NCI-H510A (cell line): ENCODE measurements around the gene LRRC7.

Source experiments
- DNase-seq: peaks from one replicate; lab custom pipeline; 2025; lab: John Stamatoyannopoulos, UW

Gene LRRC7

GRCh38 chr1:70093250-70093975 lies 525.7 kb downstream of the LRRC7 start:
- no peak for DNase-seq

DNA sequence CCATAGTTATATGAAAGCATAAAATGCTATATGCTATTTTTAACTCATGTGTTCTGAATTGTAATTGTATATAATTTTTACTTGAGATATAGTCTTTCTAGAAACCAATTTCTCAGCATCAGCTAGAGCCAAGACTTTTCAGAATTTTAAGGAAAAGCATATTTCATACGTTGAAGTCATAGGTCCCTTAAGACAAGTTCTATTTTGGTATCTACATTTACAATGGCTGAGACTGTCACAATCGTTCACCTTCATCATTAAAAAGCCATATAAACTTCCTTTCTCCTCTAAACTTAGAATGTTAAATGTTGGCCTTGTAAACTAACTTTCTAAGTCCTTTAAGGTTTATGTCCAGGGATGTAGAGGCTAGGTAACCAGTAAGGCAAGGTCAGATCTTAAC lies 533.5 kb downstream of the LRRC7 start:
- DNase-seq: no peak

- DNase-seq: no peak
Observed at GRCh38 chr1:70101774-70102173, 534.1 kb downstream of the LRRC7 start.

GRCh38 chr1:70103770-70104169 lies 536.0 kb downstream of the LRRC7 start:
- no peak for DNase-seq

DNA sequence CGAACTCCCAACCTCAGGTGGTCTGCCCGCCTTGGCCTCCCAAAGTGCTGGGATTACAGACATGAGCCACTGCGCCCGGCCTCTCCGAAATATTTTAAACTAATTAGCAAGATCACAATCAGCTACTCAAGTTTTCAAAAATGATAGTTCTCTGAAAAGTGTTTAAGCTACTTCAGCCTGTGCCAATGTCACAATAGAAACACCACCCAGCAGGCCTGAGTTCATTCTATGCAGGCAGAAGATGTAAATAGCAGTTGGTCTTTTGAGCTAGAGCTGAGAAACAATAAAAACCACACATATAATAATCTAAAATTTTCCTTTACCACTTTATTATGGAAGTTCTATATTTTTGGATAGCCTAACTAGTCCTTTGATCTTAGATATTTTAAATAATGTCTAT lies 541.5 kb downstream of the LRRC7 start:
- DNase-seq: no peak

GRCh38 chr1:70112838-70113237 lies 545.1 kb downstream of the LRRC7 start:
- DNase-seq: no peak

- DNase-seq: no peak
Observed at GRCh38 chr1:70115315-70115714, 547.6 kb downstream of the LRRC7 start.

- DNase-seq: no peak
Observed at GRCh38 chr1:70117046-70117445, 549.3 kb downstream of the LRRC7 start.

DNA sequence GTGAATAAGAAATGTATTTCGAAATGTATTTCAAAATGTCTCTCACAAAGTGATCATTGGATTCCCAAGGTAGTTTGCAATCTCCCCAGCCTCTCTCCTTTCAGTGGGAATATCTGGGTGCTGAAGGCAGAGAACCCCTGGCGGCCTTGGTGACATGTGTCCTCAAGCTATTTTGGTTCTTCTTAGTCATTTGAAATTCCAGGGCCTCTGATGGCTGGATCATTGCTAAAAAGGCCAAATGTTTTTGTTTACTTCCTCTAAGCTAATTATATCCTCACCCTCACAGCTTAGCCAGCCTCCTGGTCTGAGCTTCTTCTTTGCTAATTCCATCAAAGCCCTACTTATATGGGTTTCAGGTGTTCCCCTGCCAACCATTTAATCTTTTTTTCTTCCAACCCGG lies 566.4 kb downstream of the LRRC7 start:
- DNase-seq: no peak

DNA sequence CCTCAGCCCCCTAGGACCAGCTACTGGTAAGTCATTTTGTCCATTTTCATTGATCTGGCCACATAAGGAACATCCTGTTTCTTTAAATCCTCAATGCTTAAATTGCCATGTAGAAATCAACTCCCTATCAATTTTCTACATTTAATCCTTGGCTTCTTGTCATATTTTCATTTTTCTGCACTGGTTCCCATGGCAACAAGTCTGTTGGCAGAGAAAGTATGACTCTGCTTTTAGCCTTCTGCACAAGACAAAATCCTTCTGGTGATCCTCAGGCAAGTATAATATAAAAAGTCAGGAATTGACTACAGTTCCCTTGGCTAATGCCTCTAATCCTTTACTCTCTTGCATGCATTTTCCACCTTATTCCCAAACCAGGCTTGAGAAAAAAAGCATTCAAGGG lies 572.6 kb downstream of the LRRC7 start:
- no peak for DNase-seq

DNA sequence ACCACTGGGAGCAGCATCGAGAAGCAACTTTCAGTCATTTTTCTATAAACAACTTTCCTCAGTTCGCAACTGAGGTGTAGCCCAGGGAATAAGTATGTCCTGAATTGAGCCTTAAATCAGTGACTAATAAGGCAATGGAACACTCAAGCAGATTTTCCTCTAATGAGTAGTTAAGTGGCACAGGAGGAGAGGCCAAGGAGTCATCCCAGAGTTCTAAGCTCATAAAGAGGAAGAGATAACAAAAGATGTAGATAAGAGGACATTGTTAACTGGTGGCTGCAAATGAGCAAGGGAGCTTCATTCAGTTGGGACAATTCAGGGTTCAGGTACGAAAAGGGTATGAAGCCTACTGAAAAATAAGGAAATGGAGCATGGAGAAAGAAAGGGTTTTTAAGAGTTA lies 573.2 kb downstream of the LRRC7 start:
- DNase-seq: no peak

GRCh38 chr1:70142075-70142474 lies 574.4 kb downstream of the LRRC7 start:
- no peak for DNase-seq

DNA sequence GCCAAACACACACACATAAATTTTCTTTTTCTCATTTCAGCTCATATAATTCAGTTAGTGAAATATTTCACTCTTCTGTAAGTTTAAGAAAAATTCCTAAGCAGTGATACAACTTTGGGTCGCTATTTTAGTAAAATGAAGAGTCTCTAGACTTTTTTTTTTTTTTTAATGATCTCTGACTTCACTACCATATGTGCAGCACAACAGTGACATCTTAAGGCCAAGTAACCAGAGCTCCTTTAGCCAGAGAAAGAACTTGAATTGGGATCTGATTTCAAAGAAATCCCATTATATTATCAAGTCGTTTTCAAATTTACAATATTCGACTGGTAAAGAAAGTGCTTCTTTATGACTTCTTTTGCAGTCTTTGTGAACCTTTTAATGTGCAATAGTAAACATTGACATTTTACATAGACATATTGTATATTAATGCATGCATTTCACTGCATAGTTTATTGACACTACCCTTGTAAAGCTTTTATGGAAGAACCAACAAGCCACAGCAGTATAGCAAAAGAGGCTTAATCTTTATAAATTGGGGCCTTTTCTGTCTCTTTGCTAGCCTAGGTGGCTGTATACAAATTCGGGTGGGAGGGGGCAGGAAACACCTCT lies 575.4 kb downstream of the LRRC7 start:
- DNase-seq: no peak

DNA sequence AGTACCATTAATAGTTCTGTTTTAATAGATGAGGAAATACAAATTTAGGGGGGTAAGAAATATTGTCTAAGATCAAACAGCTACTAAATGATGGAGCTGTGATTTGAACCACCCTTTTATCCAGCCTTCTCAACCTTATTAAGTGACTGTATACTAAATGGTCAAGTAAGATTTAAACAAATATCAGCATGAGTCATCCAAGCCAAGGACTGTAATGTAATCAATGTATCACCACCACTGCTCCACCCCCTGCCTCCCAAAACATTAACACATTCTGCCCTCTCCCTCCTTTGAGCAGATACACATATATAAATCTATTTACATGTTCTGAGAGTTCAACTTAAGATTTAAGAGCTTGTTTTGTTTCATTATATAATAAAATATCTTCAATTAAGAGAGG lies 578.8 kb downstream of the LRRC7 start:
- DNase-seq: no peak

GRCh38 chr1:70150444-70150843 lies 582.7 kb downstream of the LRRC7 start:
- DNase-seq: no peak

DNA sequence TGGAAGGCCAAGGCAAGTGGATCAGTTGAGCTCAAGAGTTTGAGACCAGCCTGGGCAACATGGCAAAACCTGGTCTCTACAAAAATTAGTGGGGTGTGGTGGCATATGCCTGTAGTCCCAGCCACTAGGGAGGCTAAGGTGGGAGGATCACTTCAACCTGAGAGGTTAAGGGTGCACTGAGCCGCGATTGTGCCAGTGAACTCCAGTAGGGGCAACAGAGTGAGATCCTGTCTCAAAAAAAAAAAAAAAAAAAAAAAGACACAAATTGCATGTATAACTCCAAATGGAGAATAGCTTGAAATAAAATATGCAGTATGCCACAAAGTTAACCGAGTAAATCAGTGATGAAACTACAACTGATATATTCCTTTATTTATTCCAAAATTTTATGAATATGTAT lies 586.0 kb downstream of the LRRC7 start:
- DNase-seq: no peak

GRCh38 chr1:70156529-70157120 lies 588.9 kb downstream of the LRRC7 start:
- no peak for DNase-seq

DNA sequence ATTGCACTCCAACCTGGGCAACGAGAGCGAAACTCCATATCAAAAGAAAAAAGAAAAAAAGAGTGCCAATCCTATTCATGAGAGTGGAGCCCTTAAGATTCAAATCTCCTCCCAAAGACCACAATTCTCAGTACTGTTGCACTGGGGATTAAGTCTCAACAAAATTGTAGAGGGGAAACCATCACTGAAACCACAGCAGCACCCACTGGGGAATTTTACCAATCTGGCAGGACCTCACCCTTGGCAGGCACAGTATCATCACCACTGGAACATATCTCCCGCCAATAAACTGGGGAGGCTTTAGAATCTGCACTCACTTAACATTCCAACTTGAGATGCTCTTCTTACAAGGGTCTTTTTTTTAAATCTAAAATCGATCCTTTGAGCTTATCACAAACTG lies 596.6 kb downstream of the LRRC7 start:
- no peak for DNase-seq

DNA sequence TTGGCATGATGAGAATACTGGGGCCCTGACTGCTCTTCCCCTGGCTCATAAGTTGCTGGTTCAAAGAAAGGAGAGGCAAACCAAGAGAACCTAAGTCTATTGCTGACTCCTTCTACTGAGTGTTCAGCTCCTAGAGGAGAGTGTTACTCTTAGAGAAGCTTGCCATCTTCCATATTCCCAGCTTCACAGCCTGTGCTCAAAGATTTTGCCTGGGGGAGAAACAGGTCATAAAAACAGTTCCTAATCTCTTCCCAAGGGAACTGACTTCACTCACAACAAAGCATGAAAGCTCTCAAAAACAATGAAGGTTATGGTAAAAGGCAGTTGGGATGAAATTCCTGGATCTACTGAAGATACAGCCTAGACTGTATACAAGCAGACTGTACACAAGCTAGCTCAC lies 600.6 kb downstream of the LRRC7 start:
- DNase-seq: no peak

GRCh38 chr1:70169018-70169839 lies 601.5 kb downstream of the LRRC7 start:
- no peak for DNase-seq

DNA sequence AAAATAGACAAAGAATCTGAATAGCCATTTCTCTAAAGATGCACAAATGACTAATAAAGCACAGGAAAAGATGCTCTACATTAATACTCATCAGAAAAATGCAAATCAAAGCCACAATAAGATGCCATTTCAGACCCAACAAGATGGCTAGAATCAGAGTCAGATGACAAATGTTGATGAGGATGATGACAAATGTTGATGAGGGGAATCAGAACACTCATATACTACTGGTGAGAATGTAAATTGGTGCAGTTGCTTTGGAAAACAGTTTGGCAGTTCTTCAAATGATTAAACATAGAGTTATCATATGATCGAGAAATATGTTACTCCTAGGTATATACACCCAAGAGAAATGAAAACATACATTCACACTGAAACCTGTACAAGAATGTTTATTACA lies 603.8 kb downstream of the LRRC7 start:
- DNase-seq: no peak
